Spleen (tissue), 7 donors: ENCODE data around the gene PSMB2.

Source experiments
- CTCF ChIP-seq, 11 experiments: fragments of 200-600 bp in 7 of 11; fragments of 450-650 bp in 4 of 11; sonication (generic) in 4 of 11; IDR thresholded peaks in 8 of 11; conservative IDR thresholded peaks in 3 of 11; 1 replicate in 7 of 11; 2 replicates in 4 of 11; pipeline versions ENCODE4 v1.4.0 to v1.8.0; 2016 to 2021; ENCODE audit warnings: antibody characterized with exemption in 11 of 11, inconsistent platforms in 4 of 11, mild to moderate bottlenecking in 1 of 11
- POLR2A ChIP-seq, 3 donors: fragments of 450-650 bp; IDR thresholded peaks; one replicate each; pipeline ENCODE4 v1.5.1; 2017; ENCODE audit warnings: antibody characterized with exemption in 3 of 3, mild to moderate bottlenecking in 1 of 3
- POLR2AphosphoS5 ChIP-seq, 3 donors: sonication (generic); formaldehyde crosslinking; IDR thresholded peaks; one replicate each; pipeline ENCODE4 v1.5.1; 2017; ENCODE audit warnings: antibody characterized with exemption in 3 of 3
- donor health status: DM: no; HTN: no; CAD: no; lungs with moderate emphysema.
- donor health status: DM: no; HTN: no; CAD: no.
- donor health status: DM: no; HTN: no; CAD: no.

GRCh38 chr1:35680271-35680670 lies 38.9 kb upstream of the PSMB2 start:
- TF ChIP-seq CTCF (IDR thresholded peaks at IDR 0.05 in 8 of 11, conservative IDR thresholded peaks at IDR 0.05 in 3 of 11), result no peak
- TF ChIP-seq POLR2AphosphoS5 (IDR thresholded peaks at IDR 0.05), result no peak
- no peak for TF ChIP-seq POLR2A (IDR thresholded peaks at IDR 0.05)
